ENCODE results near the gene SEH1L. TPM values are rescaled to one million over a fixed set of nuclear protein-coding genes. Genes with fewer than 3 reads are reported as not detected.

The SEH1L gene
- total and polyA plus RNA-seq, 10 of the 15 experiments (the other 5 are each of a cell fraction or from before 2014, with no cell fraction given): 27.5 to 109 (median 52.8) TPM

DNA sequence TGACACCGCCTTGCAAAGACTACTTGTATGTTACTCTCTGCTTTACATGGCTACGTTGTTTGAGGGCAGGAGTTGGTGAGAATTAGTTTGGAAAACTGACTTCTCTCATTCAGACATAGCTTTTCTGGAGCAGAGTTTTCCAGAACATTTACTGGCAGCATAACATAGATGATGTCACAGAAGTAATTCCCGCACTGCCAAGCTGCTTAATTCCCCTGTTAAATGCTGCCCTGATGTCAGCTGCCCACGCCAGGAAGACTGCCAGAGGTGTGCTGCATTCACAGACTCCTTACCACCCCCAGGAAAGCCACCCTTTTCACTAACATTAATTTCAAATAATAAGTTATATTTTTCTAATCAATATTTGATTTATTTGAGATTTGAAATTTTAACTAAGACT, 39.1 kb upstream of the SEH1L start:
- ATAC-seq: no peak
- H3K4me2 ChIP-seq (ENCODE audit: control insufficient read depth, insufficient read depth): no peak overlapping the region
- BruUV-seq (replicated peaks): no TSS peak
- TF ChIP-seq NR2C2 (IDR thresholded peaks at IDR 0.05; ENCODE audit: borderline replicate concordance, control insufficient read depth, insufficient read length, low read depth): no peak
- no peak for TF ChIP-seq GATAD2B (conservative IDR thresholded peaks at IDR 0.05; ENCODE audit: low read depth)
- TF ChIP-seq RBBP5 (conservative IDR thresholded peaks at IDR 0.05): no peak
- no peak for TF ChIP-seq HDGF (IDR thresholded peaks at IDR 0.05)
- TF ChIP-seq MYC (IDR thresholded peaks at IDR 0.05; ENCODE audit: insufficient read depth, insufficient read length, insufficient replicate concordance, low read length, severe bottlenecking): no peak
- no peak for TF ChIP-seq BCL11A (IDR thresholded peaks at IDR 0.05; ENCODE audit: low read depth, low read length)
- no peak for TF ChIP-seq STAT3 (IDR thresholded peaks at IDR 0.05; ENCODE audit: low read depth, low read length)
- no peak for TF ChIP-seq YY1 (IDR thresholded peaks at IDR 0.05; ENCODE audit: low read depth, low read length)
- no peak for TF ChIP-seq MEF2B (IDR thresholded peaks at IDR 0.05; ENCODE audit: partially characterized antibody, poor library complexity, severe bottlenecking)
- no peak for TF ChIP-seq EZH2 (IDR thresholded peaks at IDR 0.05; ENCODE audit: borderline replicate concordance, control insufficient read depth, low read depth, low read length)
- TF ChIP-seq, protein P1, sequence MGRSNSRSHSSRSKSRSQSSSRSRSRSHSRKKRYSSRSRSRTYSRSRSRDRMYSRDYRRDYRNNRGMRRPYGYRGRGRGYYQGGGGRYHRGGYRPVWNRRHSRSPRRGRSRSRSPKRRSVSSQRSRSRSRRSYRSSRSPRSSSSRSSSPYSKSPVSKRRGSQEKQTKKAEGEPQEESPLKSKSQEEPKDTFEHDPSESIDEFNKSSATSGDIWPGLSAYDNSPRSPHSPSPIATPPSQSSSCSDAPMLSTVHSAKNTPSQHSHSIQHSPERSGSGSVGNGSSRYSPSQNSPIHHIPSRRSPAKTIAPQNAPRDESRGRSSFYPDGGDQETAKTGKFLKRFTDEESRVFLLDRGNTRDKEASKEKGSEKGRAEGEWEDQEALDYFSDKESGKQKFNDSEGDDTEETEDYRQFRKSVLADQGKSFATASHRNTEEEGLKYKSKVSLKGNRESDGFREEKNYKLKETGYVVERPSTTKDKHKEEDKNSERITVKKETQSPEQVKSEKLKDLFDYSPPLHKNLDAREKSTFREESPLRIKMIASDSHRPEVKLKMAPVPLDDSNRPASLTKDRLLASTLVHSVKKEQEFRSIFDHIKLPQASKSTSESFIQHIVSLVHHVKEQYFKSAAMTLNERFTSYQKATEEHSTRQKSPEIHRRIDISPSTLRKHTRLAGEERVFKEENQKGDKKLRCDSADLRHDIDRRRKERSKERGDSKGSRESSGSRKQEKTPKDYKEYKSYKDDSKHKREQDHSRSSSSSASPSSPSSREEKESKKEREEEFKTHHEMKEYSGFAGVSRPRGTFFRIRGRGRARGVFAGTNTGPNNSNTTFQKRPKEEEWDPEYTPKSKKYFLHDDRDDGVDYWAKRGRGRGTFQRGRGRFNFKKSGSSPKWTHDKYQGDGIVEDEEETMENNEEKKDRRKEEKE (IDR thresholded peaks at IDR 0.05): no peak
- no peaks in the 10 kb centered on the region; the same call in 1 of the 2 replicates for H4K20me1 ChIP-seq (ENCODE audit: control insufficient read depth, insufficient read depth)
- SMC1A ChIA-PET (ENCODE audit: uncharacterized antibody, unreplicated experiment): no interaction called here
- no peak overlapping the region for H3K27ac ChIP-seq (ENCODE audit: control insufficient read depth, insufficient read depth)
- H2AFZ ChIP-seq (ENCODE audit: control insufficient read depth, low read depth, low read length): no peak overlapping the region
- CTCF ChIA-PET: no interaction called here
- DNase-seq (ENCODE audit: low read depth, low spot score): no peak
- POLR2A ChIA-PET: no interaction called here
- no peaks in the 10 kb centered on the region for H3K36me3 ChIP-seq (ENCODE audit: control insufficient read depth in 2 of 2, insufficient read depth in 2 of 2, low read length in 1 of 2)
- 46% methylated on average over 4 of the region's 4 CpGs for WGBS (ENCODE audit: insufficient coverage, insufficient replicate concordance, low lambda C conversion rate, missing lambda C conversion rate)
- H3K9me3 ChIP-seq (replicated peaks; ENCODE audit: control insufficient read depth, insufficient read depth, low read length): no peaks in the 10 kb centered on the region; the same call in 2 of the 3 replicates
- FAIRE-seq: no peak
- no peaks in the 10 kb centered on the region; the same call in 1 of the 2 replicates for H3K4me1 ChIP-seq (ENCODE audit: control insufficient read depth, insufficient read depth, low read length)
- in situ Hi-C loops (cut with MboI) (no loop called here), intact Hi-C loops (cut with micrococcal nuclease; ENCODE audit: unreplicated experiment) (no loop called here)
- H3K79me2 ChIP-seq (ENCODE audit: control insufficient read depth, insufficient read depth, low read length): no peaks in the 10 kb centered on the region
- RAD21 ChIA-PET (ENCODE audit: unreplicated experiment): no interaction called here
- H3K4me3 ChIP-seq: no peak overlapping the region
- peaks cover 1 to 2% of the 10 kb centered on the region in 2 experiments; a peak in 3 of 4 replicates for H3K27me3 ChIP-seq (replicated peaks in 1 of 2; ENCODE audit: control insufficient read depth in 2 of 2, insufficient read depth in 2 of 2, low read length in 1 of 2)
- H3K9ac ChIP-seq (ENCODE audit: control insufficient read depth, insufficient read depth, low read length): no peak overlapping the region
